GM12878 (cell line): Measurements from ENCODE around the gene C16orf96. TPM values are rescaled to one million over a fixed set of nuclear protein-coding genes. Genes with fewer than 3 reads are reported as not detected.
A peak's percentile ranks its signal among the peaks of the same experiment; 100 is the strongest.

Experiments used
- ATAC-seq: fragments of 200-7000 bp; cut with Tn5 transposase; 3 replicates; pipeline ENCODE4 v1.9.1; 2020; ENCODE audit warnings: mild to moderate bottlenecking, moderate library complexity
- BruUV-seq: library from RNA; stranded (reverse); fragments of 400-500 nt; replicated peaks from 2 replicates; lab custom pipeline; 2021; lab: Mats Ljungman, UMichigan
- CTCF ChIA-PET: fragments of 300-600 bp; sonication (Branson Sonifier 250); formaldehyde crosslinking; extraction: SDS; loops from one replicate; lab custom pipeline; 2021; ENCODE audit warnings: inconsistent platforms; lab: Yijun Ruan, JAX
- POLR2A ChIA-PET: fragments of 350-600 bp; formaldehyde crosslinking; extraction: SDS; loops from one replicate; lab custom pipeline; 2021; ENCODE audit warnings: inconsistent platforms; lab: Charles Lee
- RAD21 ChIA-PET: fragments of 300-600 bp; sonication (Branson Sonifier 250); formaldehyde crosslinking; loops from one replicate; lab custom pipeline; 2023; ENCODE audit warnings: antibody characterized with exemption; ENCODE audit not compliant: unreplicated experiment; lab: Charles Lee
- SMC1A ChIA-PET: fragments of 300-600 bp; sonication (Branson Sonifier 250); formaldehyde crosslinking; loops from one replicate; lab custom pipeline; 2023; ENCODE audit not compliant: unreplicated experiment, uncharacterized antibody; lab: Charles Lee
- DNase-seq: peaks from one replicate; pipeline ENCODE4 v3.0.0-alpha.2; 2011; ENCODE audit warnings: low read depth, low spot score
- FAIRE-seq: peaks from 3 replicates; lab custom pipeline; 2011; peaks lifted over from hg19 to GRCh38; lab: Jason Lieb, UNC
- H2AFZ ChIP-seq: 2 replicates; pipeline ENCODE4 v1.6.0; 2011; ENCODE audit warnings: low read depth, low read length, control low read depth; ENCODE audit not compliant: control insufficient read depth
- H3K27ac ChIP-seq: 2 replicates; pipeline ENCODE4 v1.5.1; 2011; ENCODE audit warnings: control low read depth; ENCODE audit not compliant: control insufficient read depth, insufficient read depth
- H3K27me3 ChIP-seq, 2 experiments: replicated peaks in 1 of 2; 2 replicates each; pipeline versions ENCODE4 v1.6.0 to v1.6.1; 2011; ENCODE audit warnings: low read length in 1 of 2; ENCODE audit not compliant: control insufficient read depth in 2 of 2, insufficient read depth in 2 of 2
- H3K36me3 ChIP-seq, 2 experiments: 2 replicates each; pipeline ENCODE4 v1.5.1; 2011; ENCODE audit warnings: low read length in 1 of 2; ENCODE audit not compliant: control insufficient read depth in 2 of 2, insufficient read depth in 2 of 2
- H3K4me1 ChIP-seq: 2 replicates; pipeline ENCODE4 v1.6.1; 2011; ENCODE audit warnings: mild to moderate bottlenecking, low read length, moderate library complexity, mixed read lengths; ENCODE audit not compliant: control insufficient read depth, insufficient read depth
- H3K4me2 ChIP-seq: 2 replicates; pipeline ENCODE4 v1.6.0; 2011; ENCODE audit warnings: control low read depth; ENCODE audit not compliant: control insufficient read depth, insufficient read depth
- H3K4me3 ChIP-seq: fragments of 200-600 bp; sonication (generic); 2 replicates; pipeline ENCODE4 v1.5.1; 2016
- H3K79me2 ChIP-seq: 2 replicates; pipeline ENCODE4 v1.6.0; 2011; ENCODE audit warnings: low read length; ENCODE audit not compliant: control insufficient read depth, insufficient read depth
- H3K9ac ChIP-seq: 2 replicates; pipeline ENCODE4 v1.8.0; 2011; ENCODE audit warnings: low read length, control low read depth, mixed read lengths; ENCODE audit not compliant: control insufficient read depth, insufficient read depth
- H3K9me3 ChIP-seq: replicated peaks from 3 replicates; pipeline ENCODE4 v1.5.1; 2011; ENCODE audit warnings: mild to moderate bottlenecking, low read length; ENCODE audit not compliant: control insufficient read depth, insufficient read depth
- H4K20me1 ChIP-seq: 2 replicates; pipeline ENCODE4 v1.6.0; 2011; ENCODE audit not compliant: control insufficient read depth, insufficient read depth
- ASH2L ChIP-seq: fragments of 300-600, 200-600 bp; sonication (generic); IDR thresholded peaks from 2 replicates; pipeline ENCODE4 v1.6.1; 2017; ENCODE audit warnings: low read depth, mild to moderate bottlenecking, borderline replicate concordance
- BRCA1 ChIP-seq: IDR thresholded peaks from 2 replicates; pipeline ENCODE4 v1.6.1; 2011; ENCODE audit warnings: low read depth, low read length, improper control_type of control experiment
- CBFB ChIP-seq: IDR thresholded peaks from 2 replicates; pipeline ENCODE4 v1.6.1; 2016; ENCODE audit warnings: antibody characterized with exemption, low read depth
- NFXL1 ChIP-seq: fragments of 450-650 bp; IDR thresholded peaks from 2 replicates; pipeline ENCODE4 v1.6.1; 2017; ENCODE audit warnings: antibody characterized with exemption, mild to moderate bottlenecking, borderline replicate concordance
- POLR2A ChIP-seq: IDR thresholded peaks from 2 replicates; pipeline ENCODE4 v1.6.1; 2011; ENCODE audit warnings: low read depth, mild to moderate bottlenecking, low read length
- RAD21 ChIP-seq: IDR thresholded peaks from 2 replicates; pipeline ENCODE4 v1.6.1; 2011; ENCODE audit warnings: mild to moderate bottlenecking, low read depth, low read length, moderate library complexity; ENCODE audit not compliant: insufficient read depth
- ZNF207 ChIP-seq: fragments of 450-650 bp; IDR thresholded peaks from 2 replicates; pipeline ENCODE4 v1.6.1; 2014; ENCODE audit warnings: antibody characterized with exemption, mild to moderate bottlenecking, borderline replicate concordance
- WGBS: methylation state at CpG from one replicate; pipeline ENCODE4 v1.1.6; 2016; ENCODE audit warnings: low lambda C conversion rate; ENCODE audit not compliant: insufficient replicate concordance, insufficient coverage; ENCODE audit errors: missing lambda C conversion rate; 5-methylcytosine and 5-hydroxymethylcytosine counted together
- in situ Hi-C: fragments of 300-500 bp; cut with MboI; formaldehyde crosslinking; loops from 9 replicates; pipeline ENCODE4 v1.14.3; 2018; ENCODE audit warnings: mixed read lengths
- intact Hi-C: fragments of 100-400 bp; cut with micrococcal nuclease; formaldehyde crosslinking; loops from one replicate; pipeline ENCODE4 v1.14.2; 2022; ENCODE audit not compliant: unreplicated experiment
- polyA plus RNA-seq, 11 experiments: library from polyadenylated mRNA; depleted of rRNA in 4 of 11; unstranded in 6 of 11; stranded (reverse) in 5 of 11; fragments of >200 nt; fragmentation: Nextera tagmentation in 4 of 11; fragmentation: Illumina TruSeq in 1 of 11; extraction: Ambion mirVana in 4 of 11; extraction: Trizol in 1 of 11; gene quantifications; 1 replicate in 1 of 11; 2 replicates in 10 of 11; pipeline versions ENCODE4 v1.2.1 to v1.2.3, GENCODE V29; 2011 to 2016; ENCODE audit warnings: inconsistent platforms in 2 of 11, missing spikeins in 2 of 11, low read depth in 1 of 11
- total RNA-seq, 4 experiments: library from RNA; depleted of rRNA in 3 of 4; stranded (reverse); fragments of >200 nt in 3 of 4; fragmentation: Illumina TruSeq in 1 of 4; extraction: Trizol in 1 of 4; gene quantifications; 2 replicates each; pipeline versions ENCODE4 v1.2.1 to v1.2.3, GENCODE V29; 2013 to 2021

The C16orf96 gene
- total and polyA plus RNA-seq, 10 of the 15 experiments (the other 5 are each of a cell fraction or from before 2014, with no cell fraction given), result 0.01 to 0.08 (median 0.01) TPM; not detected in 7

- TF ChIP-seq NFXL1 (no peak), CBFB (no peak), RAD21 (no peak), ZNF207 (no peak)
These were observed 81.5 kb downstream of the C16orf96 start (continued) for GRCh38 chr16:4637501-4638166.

GRCh38 chr16:4639899-4640509 is 83.9 kb downstream of the C16orf96 start:
- peaks cover 23% of the 10 kb centered on the region for H3K79me2 ChIP-seq
- peaks cover 9% of the 10 kb centered on the region; the same call in 1 of the 2 replicates for H4K20me1 ChIP-seq
- no peaks in the 10 kb centered on the region for H3K27me3 ChIP-seq
- no peak overlapping the region for H3K27ac ChIP-seq
- H3K4me3 ChIP-seq, result no peak overlapping the region
- H3K36me3 ChIP-seq, result peaks cover 5% of the 10 kb centered on the region in 2 experiments
- no peak overlapping the region for H3K9ac ChIP-seq
- no TSS peak for BruUV-seq
- ChIA-PET SMC1A (no interaction called here), CTCF (interaction anchor here (1.5 kb wide), 1 partner anchor 10 kb away, joined by 4 read pairs; no protein-coding TSS in a partner anchor), POLR2A (no interaction called here), RAD21 (no interaction called here)
- TF ChIP-seq BRCA1 (no peak), ASH2L (no peak), POLR2A (peak; percentile 40; the same call in 1 of the 2 replicates)
- peaks cover 5% of the 10 kb centered on the region; the same call in 1 of the 2 replicates for H3K4me1 ChIP-seq
- intact Hi-C loops (no loop called here), in situ Hi-C loops (no loop called here)
- ATAC-seq (peak; percentile 40), DNase-seq (no peak), FAIRE-seq (no peak)
- no peak overlapping the region for H3K4me2 ChIP-seq
- no peaks in the 10 kb centered on the region for H3K9me3 ChIP-seq
- WGBS, result 89% methylated on average over 27 of the region's 27 CpGs
- H2AFZ ChIP-seq, result no peak overlapping the region
